Mesendoderm (in vitro differentiated cells): ENCODE data around the gene JAZF1.

Experiments used
- DNase-seq: peaks from one replicate; pipeline ENCODE4 v3.0.0; 2013
- H2AK5ac ChIP-seq: 2 replicates; pipeline ENCODE4 v1.6.1; 2013; ENCODE audit warnings: low read length, inconsistent platforms
- H2BK120ac ChIP-seq: 2 replicates; pipeline ENCODE4 v1.6.1; 2013; ENCODE audit warnings: low read depth, mild to moderate bottlenecking, low read length, moderate library complexity, mixed read lengths
- H2BK15ac ChIP-seq: replicated peaks from 2 replicates; pipeline ENCODE4 v1.6.1; 2013; ENCODE audit warnings: low read depth, mild to moderate bottlenecking, moderate library complexity
- H2BK5ac ChIP-seq: 2 replicates; pipeline ENCODE4 v1.6.1; 2013; ENCODE audit warnings: low read length, inconsistent platforms
- H3K18ac ChIP-seq: 2 replicates; pipeline ENCODE4 v1.6.1; 2013; ENCODE audit warnings: mild to moderate bottlenecking, low read length, mixed read lengths
- H3K23ac ChIP-seq: one replicate; pipeline ENCODE4 v1.6.1; 2013; ENCODE audit warnings: low read length
- H3K27ac ChIP-seq: 2 replicates; pipeline ENCODE4 v1.5.1; 2013; ENCODE audit warnings: low read depth, mild to moderate bottlenecking, inconsistent platforms, low read length, moderate library complexity
- H3K27me3 ChIP-seq: 2 replicates; pipeline ENCODE4 v1.6.1; 2013; ENCODE audit warnings: low read length, control low read depth, mild to moderate bottlenecking, inconsistent platforms; ENCODE audit not compliant: insufficient read depth, poor library complexity
- H3K36me3 ChIP-seq: 2 replicates; pipeline ENCODE4 v1.6.1; 2013; ENCODE audit warnings: low read length, inconsistent platforms; ENCODE audit not compliant: control insufficient read depth, insufficient read depth
- H3K4ac ChIP-seq: one replicate; pipeline ENCODE4 v1.6.1; 2013; ENCODE audit warnings: low read depth, mild to moderate bottlenecking, low read length, moderate library complexity
- H3K4me1 ChIP-seq: 2 replicates; pipeline ENCODE4 v1.6.1; 2013; ENCODE audit warnings: low read depth, low read length, inconsistent platforms; ENCODE audit not compliant: control insufficient read depth
- H3K4me2 ChIP-seq: 2 replicates; pipeline ENCODE4 v1.6.1; 2013; ENCODE audit warnings: low read length
- H3K4me3 ChIP-seq: 2 replicates; pipeline ENCODE4 v1.5.1; 2013; ENCODE audit warnings: mild to moderate bottlenecking, low read length
- H3K56ac ChIP-seq: one replicate; pipeline ENCODE4 v1.6.1; 2013; ENCODE audit warnings: low read length
- H3K79me1 ChIP-seq: 2 replicates; pipeline ENCODE4 v1.6.1; 2013; ENCODE audit warnings: low read length, inconsistent platforms
- H3K79me2 ChIP-seq: 2 replicates; pipeline ENCODE4 v1.6.1; 2013; ENCODE audit warnings: mild to moderate bottlenecking, low read length; ENCODE audit not compliant: control insufficient read depth, insufficient read depth
- H3K9ac ChIP-seq: 2 replicates; pipeline ENCODE4 v1.6.1; 2013; ENCODE audit warnings: low read length, inconsistent platforms
- H4K5ac ChIP-seq: one replicate; pipeline ENCODE4 v1.6.1; 2013; ENCODE audit warnings: low read length
- H4K8ac ChIP-seq: one replicate; pipeline ENCODE4 v1.6.1; 2013; ENCODE audit warnings: low read depth, mild to moderate bottlenecking, control low read depth, low read length, moderate library complexity
- WGBS: extraction: QIAGEN DNeasy Blood & Tissue Kit; methylation state at CpG from one replicate; pipeline ENCODE4 v1.1.7; 2013; ENCODE audit warnings: low lambda C conversion rate, missing lambda C conversion rate; ENCODE audit not compliant: insufficient coverage; ENCODE audit errors: extremely low coverage; 5-methylcytosine and 5-hydroxymethylcytosine counted together

JAZF1 gene

DNA sequence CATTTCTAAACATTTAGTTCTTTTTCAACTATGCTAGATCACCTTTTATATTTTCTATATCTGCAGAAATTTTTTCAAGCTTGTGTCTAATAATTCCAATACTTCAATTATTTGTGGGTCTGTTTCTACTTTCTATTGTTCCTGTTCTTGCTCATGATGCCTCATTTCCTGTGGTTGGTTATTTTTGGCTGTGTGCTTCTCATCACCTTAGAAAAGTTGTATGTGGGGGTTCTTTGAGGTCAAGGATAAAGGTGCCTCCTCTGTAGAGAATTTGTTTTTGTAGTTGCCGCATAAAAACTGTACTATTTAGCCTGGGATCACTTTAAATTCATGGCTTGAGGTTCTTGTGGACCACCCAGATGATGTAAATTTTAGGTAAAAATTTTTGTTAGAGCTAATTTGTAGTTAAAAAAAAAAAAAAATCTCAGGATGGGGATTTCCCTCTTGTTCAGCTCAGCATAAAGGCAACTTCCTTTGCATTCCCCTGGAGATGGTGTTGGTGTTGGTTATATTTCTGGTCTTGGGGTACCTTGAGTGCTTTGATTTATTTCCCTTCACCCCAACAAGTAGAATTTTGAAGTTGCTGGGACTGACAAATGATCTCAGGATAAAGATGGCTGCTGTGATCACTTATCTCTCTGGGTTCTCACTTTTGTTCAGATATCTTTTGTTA, 27.0 kb upstream of the JAZF1 start:
- no peaks in the 10 kb centered on the region for H3K36me3 ChIP-seq
- no peak overlapping the region for H4K5ac ChIP-seq
- no peak overlapping the region for H3K27ac ChIP-seq
- no peaks in the 10 kb centered on the region for H3K4me1 ChIP-seq
- H3K27me3 ChIP-seq: no peaks in the 10 kb centered on the region
- no CpG with 5 or more reads among the region's 1 CpG for WGBS
- no peak overlapping the region for H2BK120ac ChIP-seq
- no peak overlapping the region for H2BK5ac ChIP-seq
- no peak overlapping the region for H3K4me2 ChIP-seq
- no peak overlapping the region for H4K8ac ChIP-seq
- no peak overlapping the region for H3K23ac ChIP-seq
- H3K79me2 ChIP-seq: no peaks in the 10 kb centered on the region
- no peak overlapping the region for H2BK15ac ChIP-seq
- H3K4ac ChIP-seq: no peak overlapping the region
- H3K9ac ChIP-seq: no peak overlapping the region
- no peak overlapping the region for H3K56ac ChIP-seq
- no peak for DNase-seq
- no peak overlapping the region for H2AK5ac ChIP-seq
- H3K18ac ChIP-seq: no peak overlapping the region
- H3K4me3 ChIP-seq: no peak overlapping the region
- no peaks in the 10 kb centered on the region for H3K79me1 ChIP-seq

DNA sequence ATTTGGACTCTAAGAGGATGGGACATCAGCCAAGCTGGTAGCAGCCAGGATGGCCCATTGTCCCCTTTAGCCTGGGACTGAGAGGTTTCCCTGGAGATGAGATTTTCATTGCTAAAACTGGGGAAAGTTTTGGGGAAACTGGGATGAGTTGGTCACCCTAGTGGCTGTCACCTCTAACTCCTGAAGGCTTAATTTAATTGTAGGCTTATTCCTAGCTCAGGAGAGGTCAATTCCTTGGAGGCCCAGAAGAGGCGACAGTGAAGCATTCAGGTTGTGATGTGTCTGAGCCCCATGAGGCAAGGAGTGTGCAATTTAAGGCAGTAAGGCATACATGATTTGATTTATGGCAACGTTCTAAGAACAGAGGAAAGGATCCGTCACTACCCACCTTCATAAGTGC, 24.9 kb upstream of the JAZF1 start:
- Histone ChIP-seq H3K56ac (no peak overlapping the region), H3K4me1 (no peaks in the 10 kb centered on the region), H2BK5ac (no peak overlapping the region), H3K79me2 (no peaks in the 10 kb centered on the region), H3K18ac (no peak overlapping the region), H3K4ac (no peak overlapping the region), H3K27me3 (no peaks in the 10 kb centered on the region), H3K4me2 (no peak overlapping the region), H3K4me3 (no peak overlapping the region), H4K5ac (no peak overlapping the region), H3K9ac (no peak overlapping the region), H3K27ac (no peak overlapping the region), H3K79me1 (no peaks in the 10 kb centered on the region), H3K36me3 (no peaks in the 10 kb centered on the region), H2BK15ac (no peak overlapping the region), H3K23ac (no peak overlapping the region), H2AK5ac (no peak overlapping the region), H2BK120ac (no peak overlapping the region), H4K8ac (no peak overlapping the region)
- no peak for DNase-seq
- no CpG with 5 or more reads among the region's 3 CpGs for WGBS

DNA sequence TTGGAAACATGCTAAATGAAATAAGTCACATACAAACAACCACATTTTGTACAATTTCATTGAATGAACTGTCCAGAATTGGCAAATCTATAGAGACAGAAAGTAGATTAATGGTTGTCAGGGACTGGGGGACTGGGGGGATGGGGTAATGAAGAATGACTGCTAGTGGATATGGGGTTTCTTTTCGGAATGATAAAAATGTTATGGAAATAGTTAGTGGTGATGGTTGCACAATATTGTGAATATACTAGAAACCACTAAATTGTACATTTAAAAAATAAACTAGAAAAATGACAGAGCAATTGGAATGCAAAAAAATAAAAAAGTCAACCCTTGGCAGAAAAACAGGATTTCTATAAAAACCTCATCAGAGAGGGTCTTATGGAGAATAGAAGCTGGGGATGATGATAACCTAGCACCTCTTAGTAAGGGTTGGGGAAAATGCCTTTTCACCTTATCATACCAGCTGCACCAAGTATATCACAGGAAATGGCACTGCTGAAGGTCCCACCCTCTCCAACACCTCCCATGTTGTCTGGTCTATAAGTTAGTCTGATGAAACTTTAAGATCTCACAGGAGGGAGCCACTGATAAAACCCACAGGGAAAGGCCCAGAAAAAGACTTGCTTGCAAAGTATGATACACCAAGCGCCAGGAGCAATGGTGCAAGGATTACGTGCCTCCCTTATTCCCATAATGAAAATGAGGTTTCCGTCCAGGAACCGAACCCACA, 23.1 kb upstream of the JAZF1 start:
- Histone ChIP-seq H3K4ac (no peak overlapping the region), H2BK5ac (no peak overlapping the region), H3K18ac (no peak overlapping the region), H3K79me1 (no peaks in the 10 kb centered on the region), H2AK5ac (no peak overlapping the region), H3K4me2 (no peak overlapping the region), H3K9ac (no peak overlapping the region), H3K23ac (no peak overlapping the region), H4K5ac (no peak overlapping the region), H3K27ac (no peak overlapping the region), H3K4me3 (no peak overlapping the region), H2BK15ac (no peak overlapping the region), H3K27me3 (no peaks in the 10 kb centered on the region), H2BK120ac (no peak overlapping the region), H3K36me3 (no peaks in the 10 kb centered on the region), H3K56ac (no peak overlapping the region), H4K8ac (no peak overlapping the region), H3K4me1 (no peaks in the 10 kb centered on the region), H3K79me2 (no peaks in the 10 kb centered on the region)
- no CpG with 5 or more reads among the region's 5 CpGs for WGBS
- DNase-seq: no peak

DNA sequence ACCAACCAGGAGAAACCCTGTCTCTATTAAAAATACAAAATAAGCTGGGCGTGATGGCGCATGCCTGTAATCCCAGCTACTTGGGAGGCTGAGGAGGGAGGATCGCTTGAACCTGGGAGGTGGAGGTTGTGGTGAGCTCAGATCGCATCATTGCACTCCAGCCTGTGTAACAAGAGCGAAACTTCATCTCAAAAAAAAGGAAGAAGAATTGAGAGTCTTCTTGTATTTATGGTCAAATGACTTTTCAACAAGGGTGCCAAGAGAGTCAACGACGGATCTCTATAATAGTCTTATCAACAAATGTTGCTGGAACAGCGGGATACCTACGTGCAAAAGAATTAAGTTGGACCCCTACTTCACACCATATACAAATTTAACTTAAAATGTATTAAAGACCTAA, 21.6 kb upstream of the JAZF1 start:
- Histone ChIP-seq H3K56ac (no peak overlapping the region), H3K4me2 (no peak overlapping the region), H3K36me3 (no peaks in the 10 kb centered on the region), H3K4me1 (no peaks in the 10 kb centered on the region), H2BK15ac (no peak overlapping the region), H3K18ac (no peak overlapping the region), H4K5ac (no peak overlapping the region), H2BK5ac (no peak overlapping the region), H3K4me3 (no peak overlapping the region), H2BK120ac (no peak overlapping the region), H3K79me2 (no peaks in the 10 kb centered on the region), H3K9ac (no peak overlapping the region), H3K79me1 (no peaks in the 10 kb centered on the region), H4K8ac (no peak overlapping the region), H3K27me3 (no peaks in the 10 kb centered on the region), H3K4ac (no peak overlapping the region), H3K27ac (no peak overlapping the region), H2AK5ac (no peak overlapping the region), H3K23ac (no peak overlapping the region)
- no CpG with 5 or more reads among the region's 9 CpGs for WGBS
- DNase-seq: no peak

DNA sequence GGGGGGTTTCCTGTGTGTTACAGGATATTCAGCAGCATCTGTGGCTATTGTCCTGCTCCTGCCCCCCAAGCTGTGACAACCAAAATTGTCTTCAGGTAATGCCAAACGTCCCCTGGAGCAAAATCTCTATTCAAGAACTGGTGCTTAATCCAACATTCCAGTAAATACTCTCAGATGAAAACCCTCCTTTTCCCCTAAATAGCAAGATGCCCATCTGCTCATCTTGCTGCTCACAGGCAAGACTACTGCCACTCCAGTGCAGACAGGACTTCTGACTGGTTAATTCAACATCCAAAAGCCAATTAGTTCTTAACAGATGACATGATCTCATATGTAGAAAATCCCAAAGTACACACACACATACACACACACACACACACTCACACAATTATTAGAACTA, 20.5 kb upstream of the JAZF1 start:
- Histone ChIP-seq H4K5ac (no peak overlapping the region), H3K18ac (no peak overlapping the region), H3K27me3 (no peaks in the 10 kb centered on the region), H3K9ac (no peak overlapping the region), H3K27ac (no peak overlapping the region), H3K79me2 (no peaks in the 10 kb centered on the region), H2AK5ac (no peak overlapping the region), H3K4ac (no peak overlapping the region), H3K4me1 (no peaks in the 10 kb centered on the region), H2BK15ac (no peak overlapping the region), H4K8ac (no peak overlapping the region), H3K79me1 (no peaks in the 10 kb centered on the region), H3K4me3 (no peak overlapping the region), H3K56ac (no peak overlapping the region), H3K23ac (no peak overlapping the region), H2BK5ac (no peak overlapping the region), H3K36me3 (no peaks in the 10 kb centered on the region), H2BK120ac (no peak overlapping the region), H3K4me2 (no peak overlapping the region)
- DNase-seq: no peak
- WGBS: no CpG with 5 or more reads among the region's 1 CpG
